ENCODE measurements around the gene YAP1.
A peak's percentile ranks its signal among the peaks of the same experiment; 100 is the strongest.

Gene YAP1

GRCh38 chr11:102073253-102073652, 37.0 kb upstream of the YAP1 start:
- no peak for DNase-seq (ENCODE audit: low spot score)
- CTCF ChIA-PET = no interaction called here
- no peak for TF ChIP-seq CTCF (conservative IDR thresholded peaks at IDR 0.05; ENCODE audit: low read depth)
- H3K27ac ChIP-seq = no peak overlapping the region
- POLR2A ChIA-PET (ENCODE audit: low non-redundant PET) = no interaction called here

- H3K27ac ChIP-seq = no peak overlapping the region
- ChIA-PET POLR2A (ENCODE audit: low non-redundant PET) (no interaction called here), CTCF (no interaction called here)
- no peak for TF ChIP-seq CTCF (conservative IDR thresholded peaks at IDR 0.05; ENCODE audit: low read depth)
- peak; percentile 45 for DNase-seq (ENCODE audit: low spot score)
Measured at GRCh38 chr11:102079625-102080024, 30.6 kb upstream of the YAP1 start.

- no peak for TF ChIP-seq CTCF (conservative IDR thresholded peaks at IDR 0.05; ENCODE audit: low read depth)
- no peak for DNase-seq (ENCODE audit: low spot score)
- H3K27ac ChIP-seq = no peak overlapping the region
- CTCF ChIA-PET = no interaction called here
- POLR2A ChIA-PET (ENCODE audit: low non-redundant PET) = no interaction called here
Measured at GRCh38 chr11:102081313-102081712, 28.9 kb upstream of the YAP1 start.

- ChIA-PET POLR2A (ENCODE audit: low non-redundant PET) (no interaction called here), CTCF (interaction anchor here (0.6 kb wide), 1 partner anchor 278 kb away, joined by 5 read pairs; no protein-coding TSS in a partner anchor)
- no peak overlapping the region for H3K27ac ChIP-seq
- TF ChIP-seq CTCF (conservative IDR thresholded peaks at IDR 0.05; ENCODE audit: low read depth) = no peak
- DNase-seq (ENCODE audit: low spot score) = no peak
Measured at GRCh38 chr11:102085864-102086551, 24.2 kb upstream of the YAP1 start.

GRCh38 chr11:102097186-102097585, 13.1 kb upstream of the YAP1 start:
- CTCF ChIA-PET = no interaction called here

GRCh38 chr11:102099755-102100154, 10.5 kb upstream of the YAP1 start:
- TF ChIP-seq CTCF (conservative IDR thresholded peaks at IDR 0.05; ENCODE audit: low read depth) = no peak
- CTCF ChIA-PET = interaction anchor here (0.6 kb wide), 1 partner anchor 68 kb away, joined by 3 read pairs; no protein-coding TSS in a partner anchor
- no peak overlapping the region for H3K27ac ChIP-seq
- DNase-seq (ENCODE audit: low spot score) = no peak
- POLR2A ChIA-PET (ENCODE audit: low non-redundant PET) = no interaction called here

More at GRCh38 chr11:102097186-102097585, 13.1 kb upstream of the YAP1 start:
- no peak for TF ChIP-seq CTCF (conservative IDR thresholded peaks at IDR 0.05; ENCODE audit: low read depth)
- DNase-seq (ENCODE audit: low spot score) = no peak
- no peak overlapping the region for H3K27ac ChIP-seq
- POLR2A ChIA-PET (ENCODE audit: low non-redundant PET) = no interaction called here
